Nephron progenitor cell (in vitro differentiated cells): ENCODE data around the gene DRAM1.

Experiments
- DNase-seq: peaks from one replicate; pipeline ENCODE4 v3.0.0; 2021
- H3K27ac Mint-ChIP-seq: 2 replicates; pipeline ENCODE4 v1.8.0; 2021; ENCODE audit warnings: mild to moderate bottlenecking, moderate library complexity, mixed read lengths
- H3K27me3 Mint-ChIP-seq: 2 replicates; pipeline ENCODE4 v1.8.0; 2021; ENCODE audit warnings: mild to moderate bottlenecking, low read depth, mixed read lengths; ENCODE audit not compliant: poor library complexity
- H3K36me3 Mint-ChIP-seq: 2 replicates; pipeline ENCODE4 v1.8.0; 2021; ENCODE audit warnings: low read depth, mixed read lengths
- H3K4me1 Mint-ChIP-seq: 2 replicates; pipeline ENCODE4 v1.8.0; 2021; ENCODE audit warnings: mixed read lengths
- H3K4me3 Mint-ChIP-seq: 2 replicates; pipeline ENCODE4 v1.8.0; 2021; ENCODE audit warnings: mild to moderate bottlenecking, moderate library complexity, mixed read lengths
- H3K9me3 Mint-ChIP-seq: 2 replicates; pipeline ENCODE4 v1.8.0; 2021; ENCODE audit warnings: mild to moderate bottlenecking, moderate library complexity, mixed read lengths
- CTCF ChIP-seq: fragments of 200-600 bp; sonication (generic); IDR thresholded peaks from 2 replicates; pipeline ENCODE4 v1.5.0; 2021; ENCODE audit warnings: antibody characterized with exemption

The DRAM1 gene

GRCh38 chr12:101954113-101954512, 76.7 kb downstream of the DRAM1 start:
- H3K4me1 Mint-ChIP-seq: no peaks in the 10 kb centered on the region

GRCh38 chr12:101954676-101955075, 77.3 kb downstream of the DRAM1 start:
- no peaks in the 10 kb centered on the region for H3K4me1 Mint-ChIP-seq
- no peaks in the 10 kb centered on the region for H3K36me3 Mint-ChIP-seq
- DNase-seq: no peak
- TF ChIP-seq CTCF: no peak
- H3K27me3 Mint-ChIP-seq: no peaks in the 10 kb centered on the region
- H3K9me3 Mint-ChIP-seq: peaks cover 8% of the 10 kb centered on the region
- H3K27ac Mint-ChIP-seq: no peak overlapping the region
- no peak overlapping the region for H3K4me3 Mint-ChIP-seq

More at GRCh38 chr12:101954113-101954512, 76.7 kb downstream of the DRAM1 start:
- Mint-ChIP-seq H3K27me3 (no peaks in the 10 kb centered on the region), H3K9me3 (peaks cover 4% of the 10 kb centered on the region), H3K27ac (no peak overlapping the region), H3K36me3 (no peaks in the 10 kb centered on the region), H3K4me3 (no peak overlapping the region)
- no peak for TF ChIP-seq CTCF
- DNase-seq: no peak

GRCh38 chr12:101957252-101957959, 80.0 kb downstream of the DRAM1 start:
- peak overlapping the region; percentile 56 for H3K27ac Mint-ChIP-seq
- H3K4me3 Mint-ChIP-seq: no peak overlapping the region
- H3K36me3 Mint-ChIP-seq: no peaks in the 10 kb centered on the region
- no peak for DNase-seq
- peaks cover 16% of the 10 kb centered on the region for H3K9me3 Mint-ChIP-seq
- no peaks in the 10 kb centered on the region for H3K27me3 Mint-ChIP-seq
- no peaks in the 10 kb centered on the region for H3K4me1 Mint-ChIP-seq
- no peak for TF ChIP-seq CTCF

- Mint-ChIP-seq H3K27me3 (no peaks in the 10 kb centered on the region), H3K9me3 (peaks cover 16% of the 10 kb centered on the region), H3K4me1 (no peaks in the 10 kb centered on the region), H3K27ac (no peak overlapping the region), H3K36me3 (no peaks in the 10 kb centered on the region), H3K4me3 (no peak overlapping the region)
- no peak for DNase-seq
- TF ChIP-seq CTCF: no peak
These were observed 82.2 kb downstream of the DRAM1 start for GRCh38 chr12:101959607-101960006.

- H3K4me3 Mint-ChIP-seq: no peak overlapping the region
- TF ChIP-seq CTCF: no peak
These were observed 85.1 kb downstream of the DRAM1 start for GRCh38 chr12:101962486-101962885.

GRCh38 chr12:101963697-101964096, 86.3 kb downstream of the DRAM1 start:
- no peak for TF ChIP-seq CTCF
- no peaks in the 10 kb centered on the region for H3K36me3 Mint-ChIP-seq
- H3K9me3 Mint-ChIP-seq: peaks cover 14% of the 10 kb centered on the region
- no peaks in the 10 kb centered on the region for H3K27me3 Mint-ChIP-seq
- H3K27ac Mint-ChIP-seq: no peak overlapping the region
- H3K4me1 Mint-ChIP-seq: no peaks in the 10 kb centered on the region
- DNase-seq: no peak
- no peak overlapping the region for H3K4me3 Mint-ChIP-seq

More at GRCh38 chr12:101962486-101962885, 85.1 kb downstream of the DRAM1 start:
- Mint-ChIP-seq H3K4me1 (no peaks in the 10 kb centered on the region), H3K27me3 (no peaks in the 10 kb centered on the region), H3K36me3 (no peaks in the 10 kb centered on the region), H3K9me3 (peaks cover 16% of the 10 kb centered on the region), H3K27ac (no peak overlapping the region)
- no peak for DNase-seq
